Measurements from ENCODE around the gene TNFAIP2. TPM values are rescaled to one million over a fixed set of nuclear protein-coding genes. Genes with fewer than 3 reads are reported as not detected.
"Not testable (repeated sequence)": the region's sequence is repeated elsewhere in the genome, so short reads cannot be mapped to it uniquely, and the experiment has no call there.

TNFAIP2 gene
- total RNA-seq, 1 donor from 2014 or later, result 5.3 TPM

- Histone ChIP-seq H3K9me3 (ENCODE audit: low read depth) (no peaks in the 10 kb centered on the region), H2AFZ (replicated peaks) (no peak overlapping the region), H3K4me2 (no peak overlapping the region), H3F3A (ENCODE audit: low read depth) (no peaks in the 10 kb centered on the region), H3K79me2 (ENCODE audit: low read depth) (no peaks in the 10 kb centered on the region), H4K20me1 (ENCODE audit: low read depth) (no peaks in the 10 kb centered on the region), H3K27me3 (no peaks in the 10 kb centered on the region), H3K4me3 (no peak overlapping the region), H3K9ac (no peak overlapping the region), H3K4me1 (no peaks in the 10 kb centered on the region), H3K27ac (no peak overlapping the region), H3K36me3 (no peaks in the 10 kb centered on the region)
- peaks cover 3% of the 10 kb centered on the region for H3K27me3 Mint-ChIP-seq (ENCODE audit: insufficient read depth, low read depth)
- no peak overlapping the region for H3K27ac Mint-ChIP-seq
- DNase-seq (ENCODE audit: low spot score), result no peak
- TF ChIP-seq EZH2phosphoT487 (IDR thresholded peaks at IDR 0.05) (no peak), CTCF (IDR thresholded peaks at IDR 0.05) (no peak), EZH2 (IDR thresholded peaks at IDR 0.05) (no peak)
- H3K9me3 Mint-ChIP-seq, result no peaks in the 10 kb centered on the region
- H3K36me3 Mint-ChIP-seq, result no peaks in the 10 kb centered on the region
- H3K4me1 Mint-ChIP-seq, result peaks cover 7% of the 10 kb centered on the region
- no peak overlapping the region for H3K4me3 Mint-ChIP-seq
Measured at GRCh38 chr14:103155010-103155409, 31.7 kb downstream of the TNFAIP2 start.

GRCh38 chr14:103155416-103155815 is 32.2 kb downstream of the TNFAIP2 start:
- H3K79me2 ChIP-seq (ENCODE audit: low read depth); DNase-seq (ENCODE audit: low spot score); H3K27me3 ChIP-seq; H3K27ac ChIP-seq; H3K9ac ChIP-seq; H3K27ac Mint-ChIP-seq; H3K36me3 ChIP-seq; H3K4me3 ChIP-seq; H3K27me3 Mint-ChIP-seq (ENCODE audit: insufficient read depth, low read depth); H3K4me2 ChIP-seq; H2AFZ ChIP-seq (replicated peaks); H3K4me1 ChIP-seq; H3K4me3 Mint-ChIP-seq; H3K9me3 Mint-ChIP-seq; H3K9me3 ChIP-seq (ENCODE audit: low read depth); H3K36me3 Mint-ChIP-seq; H3F3A ChIP-seq (ENCODE audit: low read depth); H3K4me1 Mint-ChIP-seq; H4K20me1 ChIP-seq (ENCODE audit: low read depth): not testable (repeated sequence)

GRCh38 chr14:103155826-103156394 is 32.6 kb downstream of the TNFAIP2 start:
- TF ChIP-seq EZH2phosphoT487 (IDR thresholded peaks at IDR 0.05) (no peak), CTCF (IDR thresholded peaks at IDR 0.05) (no peak), EZH2 (IDR thresholded peaks at IDR 0.05) (no peak)
- Histone ChIP-seq H3K36me3 (no peaks in the 10 kb centered on the region), H3K27ac (no peak overlapping the region), H3K4me2 (no peak overlapping the region), H3K27me3 (no peaks in the 10 kb centered on the region), H3K4me3 (no peak overlapping the region), H2AFZ (replicated peaks) (no peak overlapping the region), H3K9ac (no peak overlapping the region), H3F3A (ENCODE audit: low read depth) (no peaks in the 10 kb centered on the region), H4K20me1 (ENCODE audit: low read depth) (no peaks in the 10 kb centered on the region), H3K79me2 (ENCODE audit: low read depth) (no peaks in the 10 kb centered on the region), H3K4me1 (no peaks in the 10 kb centered on the region), H3K9me3 (ENCODE audit: low read depth) (no peaks in the 10 kb centered on the region)
- no peak overlapping the region for H3K27ac Mint-ChIP-seq
- DNase-seq (ENCODE audit: low spot score), result no peak
- H3K36me3 Mint-ChIP-seq, result no peaks in the 10 kb centered on the region
- no peaks in the 10 kb centered on the region for H3K9me3 Mint-ChIP-seq
- peaks cover 7% of the 10 kb centered on the region for H3K4me1 Mint-ChIP-seq
- no peak overlapping the region for H3K4me3 Mint-ChIP-seq
- H3K27me3 Mint-ChIP-seq (ENCODE audit: insufficient read depth, low read depth), result peaks cover 3% of the 10 kb centered on the region

GRCh38 chr14:103156651-103157378 is 33.6 kb downstream of the TNFAIP2 start:
- Histone ChIP-seq H3K4me1 (no peaks in the 10 kb centered on the region), H3K9me3 (ENCODE audit: low read depth) (no peaks in the 10 kb centered on the region), H3K4me3 (no peak overlapping the region), H3K27ac (no peak overlapping the region), H4K20me1 (ENCODE audit: low read depth) (no peaks in the 10 kb centered on the region), H3F3A (ENCODE audit: low read depth) (no peaks in the 10 kb centered on the region), H3K79me2 (ENCODE audit: low read depth) (no peaks in the 10 kb centered on the region), H3K36me3 (no peaks in the 10 kb centered on the region), H3K9ac (no peak overlapping the region), H3K4me2 (no peak overlapping the region), H2AFZ (replicated peaks) (peak overlapping the region; percentile 89), H3K27me3 (no peaks in the 10 kb centered on the region)
- H3K27me3 Mint-ChIP-seq (ENCODE audit: insufficient read depth, low read depth), result peaks cover 3% of the 10 kb centered on the region
- peaks cover 4% of the 10 kb centered on the region for H3K4me1 Mint-ChIP-seq
- no peak overlapping the region for H3K27ac Mint-ChIP-seq
- no peaks in the 10 kb centered on the region for H3K36me3 Mint-ChIP-seq
- no peaks in the 10 kb centered on the region for H3K9me3 Mint-ChIP-seq
- H3K4me3 Mint-ChIP-seq, result no peak overlapping the region
- no peak for DNase-seq (ENCODE audit: low spot score)
- TF ChIP-seq EZH2phosphoT487 (IDR thresholded peaks at IDR 0.05) (no peak), EZH2 (IDR thresholded peaks at IDR 0.05) (no peak), CTCF (IDR thresholded peaks at IDR 0.05) (no peak)

Measured in neural progenitor cell (in vitro differentiated cells).